Putamen (tissue), 1 donor: ENCODE results near the gene PRR14L.

Source experiments
- DNase-seq: peaks from one replicate; pipeline ENCODE4 v3.0.0-alpha.2; 2016; ENCODE audit warnings: low spot score

Gene PRR14L

DNA sequence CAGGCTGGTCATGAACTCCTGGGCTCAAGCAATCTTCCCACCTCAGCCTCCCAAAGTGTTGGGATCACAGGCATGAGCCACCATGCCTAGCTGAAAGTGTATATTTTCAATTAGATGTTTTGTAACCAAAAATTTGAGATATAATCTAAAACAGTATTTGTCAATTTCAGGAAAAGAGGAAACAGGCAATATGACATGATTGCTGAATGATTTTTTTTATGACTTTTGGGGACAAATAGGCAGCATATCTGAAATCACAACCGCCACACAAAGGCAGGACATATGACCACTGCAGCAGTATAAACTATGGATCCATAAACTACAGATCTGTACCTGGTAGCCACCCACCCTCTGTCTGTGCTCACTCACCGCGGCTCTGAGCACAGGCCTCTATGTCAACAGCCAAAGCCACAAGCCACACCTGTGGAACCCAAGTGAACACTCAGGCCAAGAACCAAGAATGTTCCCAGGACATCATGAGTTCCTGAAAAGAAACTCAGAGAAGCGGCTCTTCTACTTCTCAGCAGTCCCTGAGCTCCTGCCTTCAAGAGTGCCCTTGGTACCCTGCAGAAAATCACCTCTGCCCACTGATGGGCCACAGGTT lies 110.4 kb downstream of the PRR14L start:
- no peak for DNase-seq

DNA sequence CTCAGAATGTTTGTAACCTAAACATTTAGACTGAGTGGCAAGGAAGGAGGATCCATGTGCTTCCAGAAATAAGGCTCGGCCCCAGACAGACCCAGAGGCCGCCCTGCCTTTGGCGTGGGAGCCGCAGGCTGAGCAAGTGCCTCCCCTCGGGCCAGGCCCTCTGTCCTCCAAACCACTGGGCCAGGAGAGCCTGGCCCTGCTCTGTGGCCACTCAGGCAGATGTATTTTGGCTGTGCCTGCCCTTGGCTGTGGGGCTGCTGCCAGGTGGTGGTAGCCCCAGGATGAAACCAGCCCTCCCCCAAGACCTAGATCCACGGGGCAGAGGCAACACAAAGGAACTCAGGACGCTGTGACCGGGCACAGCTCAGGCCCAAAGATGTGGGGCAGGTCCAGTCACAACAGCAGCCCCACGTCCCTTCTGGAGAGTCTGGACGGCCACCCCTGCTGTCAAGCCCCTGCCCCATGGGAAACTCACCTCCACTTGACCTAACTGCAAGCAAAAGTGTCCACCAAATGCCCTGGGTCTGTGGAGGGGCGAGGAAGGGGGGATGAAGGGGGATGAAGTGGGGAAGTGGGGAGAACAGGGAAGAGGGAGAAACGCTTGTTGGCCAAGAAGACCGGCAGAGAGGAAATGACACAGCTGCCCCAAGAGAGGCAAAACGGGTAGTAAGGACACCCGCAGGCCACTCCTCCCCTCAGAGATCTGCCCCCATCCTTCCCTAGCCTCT lies 111.9 kb downstream of the PRR14L start:
- DNase-seq = no peak

DNA sequence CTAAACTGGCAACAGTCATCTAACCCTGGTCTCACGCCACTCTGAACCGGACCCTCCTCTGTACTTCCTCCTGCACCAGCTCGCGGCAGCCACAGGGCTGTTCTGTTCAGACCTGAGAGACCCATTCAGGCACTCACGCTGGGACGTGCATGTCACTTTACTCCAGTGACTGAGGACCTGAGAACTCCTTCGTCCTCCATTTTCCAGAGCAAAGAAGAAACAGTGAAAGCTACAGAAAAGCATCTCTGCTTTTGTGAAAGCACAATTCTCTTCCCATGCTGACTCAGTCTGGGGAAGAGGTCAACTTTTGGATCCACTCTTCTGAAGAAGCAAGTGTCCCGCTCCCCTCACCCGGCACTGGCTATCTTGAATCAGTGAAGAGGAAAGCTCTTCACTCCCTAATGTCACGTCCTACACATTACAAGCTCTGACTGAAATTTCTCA lies 112.5 kb downstream of the PRR14L start:
- DNase-seq = no peak

DNA sequence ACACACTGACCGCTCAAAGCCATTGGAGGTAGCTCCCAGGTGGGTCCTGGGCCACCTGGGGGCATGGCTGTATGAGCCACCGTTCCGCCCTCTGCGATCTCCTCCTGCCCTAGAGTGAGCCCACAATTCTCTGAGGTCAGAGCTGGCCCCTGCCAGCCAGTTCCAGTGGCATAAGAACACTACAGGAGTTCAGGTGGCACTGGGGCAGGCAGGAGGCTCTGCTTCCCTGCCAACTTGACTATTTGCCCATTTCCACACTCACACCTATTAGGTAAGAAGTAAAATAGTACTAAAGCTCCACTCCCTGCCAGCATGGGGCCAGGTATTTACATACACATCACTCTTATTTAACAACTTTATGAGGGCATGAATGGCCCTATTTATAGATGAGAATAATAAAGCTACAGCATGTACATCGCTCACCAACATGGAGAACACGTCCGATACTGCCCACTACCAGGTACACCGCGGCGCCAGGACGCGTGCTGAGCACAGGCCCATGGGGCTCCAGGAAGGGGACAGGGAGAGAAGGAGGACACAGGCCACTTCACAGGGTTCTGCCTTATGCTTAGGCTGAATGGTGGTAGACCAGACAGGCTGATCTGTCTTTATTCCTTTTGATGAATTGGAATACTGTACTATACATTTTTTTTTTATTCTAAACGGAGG lies 114.2 kb downstream of the PRR14L start:
- no peak for DNase-seq

DNA sequence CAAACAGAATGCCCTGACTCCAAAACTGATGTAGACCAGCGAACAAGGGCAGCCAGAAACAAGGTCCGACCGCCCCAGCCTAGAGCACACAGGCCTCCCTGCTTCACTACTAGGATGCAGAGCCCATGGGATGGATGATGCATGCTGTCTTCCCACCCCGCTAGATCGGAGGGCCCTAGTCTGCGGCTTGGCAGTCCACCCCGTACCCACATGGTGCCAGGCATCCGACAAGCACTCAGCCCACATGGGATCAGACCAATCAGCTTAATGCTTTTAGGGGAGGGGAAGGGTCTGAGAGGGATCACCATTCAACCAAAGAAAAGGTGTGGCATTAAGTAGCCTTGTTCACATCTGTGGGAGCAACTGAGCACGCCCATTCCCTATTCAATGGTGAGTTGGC lies 118.5 kb downstream of the PRR14L start:
- DNase-seq = no peak
